22Rv1 (cell line): ENCODE results near the gene C4BPB.

Experiments
- H3K27ac ChIP-seq: fragments of 450-650 bp; 2 replicates; pipeline ENCODE4 v1.5.1; 2017
- ZFX ChIP-seq: fragments of 450-650 bp; IDR thresholded peaks from 2 replicates; pipeline ENCODE4 v1.6.1; 2017; ENCODE audit warnings: antibody characterized with exemption, borderline replicate concordance
- TF ChIP-seq, protein P1 (sequence below): fragments of 450-650 bp; IDR thresholded peaks from 2 replicates; pipeline ENCODE4 v1.5.1; 2017; ENCODE audit warnings: mild to moderate bottlenecking

The C4BPB gene

GRCh38 chr1:207049054-207049453, 39.6 kb upstream of the C4BPB start:
- H3K27ac ChIP-seq = 0 out of 2 replicates have a peak overlapping the region, but pooled peaks have one; percentile 98
- no peak for TF ChIP-seq ZFX
- TF ChIP-seq, protein P1, sequence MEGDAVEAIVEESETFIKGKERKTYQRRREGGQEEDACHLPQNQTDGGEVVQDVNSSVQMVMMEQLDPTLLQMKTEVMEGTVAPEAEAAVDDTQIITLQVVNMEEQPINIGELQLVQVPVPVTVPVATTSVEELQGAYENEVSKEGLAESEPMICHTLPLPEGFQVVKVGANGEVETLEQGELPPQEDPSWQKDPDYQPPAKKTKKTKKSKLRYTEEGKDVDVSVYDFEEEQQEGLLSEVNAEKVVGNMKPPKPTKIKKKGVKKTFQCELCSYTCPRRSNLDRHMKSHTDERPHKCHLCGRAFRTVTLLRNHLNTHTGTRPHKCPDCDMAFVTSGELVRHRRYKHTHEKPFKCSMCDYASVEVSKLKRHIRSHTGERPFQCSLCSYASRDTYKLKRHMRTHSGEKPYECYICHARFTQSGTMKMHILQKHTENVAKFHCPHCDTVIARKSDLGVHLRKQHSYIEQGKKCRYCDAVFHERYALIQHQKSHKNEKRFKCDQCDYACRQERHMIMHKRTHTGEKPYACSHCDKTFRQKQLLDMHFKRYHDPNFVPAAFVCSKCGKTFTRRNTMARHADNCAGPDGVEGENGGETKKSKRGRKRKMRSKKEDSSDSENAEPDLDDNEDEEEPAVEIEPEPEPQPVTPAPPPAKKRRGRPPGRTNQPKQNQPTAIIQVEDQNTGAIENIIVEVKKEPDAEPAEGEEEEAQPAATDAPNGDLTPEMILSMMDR = no peak

DNA sequence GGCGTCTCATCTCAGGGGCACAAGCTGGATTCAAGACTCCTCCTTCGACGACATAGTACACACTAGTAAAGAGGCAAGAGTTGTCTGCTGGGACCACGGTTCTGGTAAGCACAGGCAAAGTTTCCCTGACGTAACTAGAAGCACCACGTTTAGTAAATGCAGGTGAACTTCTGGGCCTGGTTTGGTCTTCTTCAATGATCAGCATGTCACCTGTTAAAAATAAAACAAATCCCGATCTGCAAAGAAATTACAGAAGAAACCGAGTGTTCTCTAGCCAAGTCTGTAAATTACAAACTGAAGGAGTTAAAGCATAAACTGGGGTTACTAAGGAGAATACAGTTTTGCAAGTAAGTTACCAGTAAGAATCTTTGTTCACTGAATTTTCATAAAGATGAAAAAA, 39.1 kb upstream of the C4BPB start:
- TF ChIP-seq ZFX = no peak
- TF ChIP-seq, protein P1 = no peak
- H3K27ac ChIP-seq = peak overlapping the region; percentile 98

GRCh38 chr1:207049974-207050391, 38.7 kb upstream of the C4BPB start:
- TF ChIP-seq, protein P1 = peak; percentile 97
- no peak for TF ChIP-seq ZFX

GRCh38 chr1:207050480-207051190, 38.0 kb upstream of the C4BPB start:
- TF ChIP-seq, protein P1 = no peak
- TF ChIP-seq ZFX = no peak
- peak overlapping the region; percentile 98 for H3K27ac ChIP-seq

More at GRCh38 chr1:207049974-207050391, 38.7 kb upstream of the C4BPB start:
- peak overlapping the region; percentile 98 for H3K27ac ChIP-seq

GRCh38 chr1:207051191-207051943, 37.3 kb upstream of the C4BPB start, which contains the start of gene YOD1:
Gene YOD1, minus strand, starts transcription at chr1:207051208. Its CDS starts 178 bp downstream, at chr1:207051030.
- TF ChIP-seq, protein P1 = no peak
- TF ChIP-seq ZFX = no peak
- H3K27ac ChIP-seq = peak within 1 kb of the TSS; percentile 98

DNA sequence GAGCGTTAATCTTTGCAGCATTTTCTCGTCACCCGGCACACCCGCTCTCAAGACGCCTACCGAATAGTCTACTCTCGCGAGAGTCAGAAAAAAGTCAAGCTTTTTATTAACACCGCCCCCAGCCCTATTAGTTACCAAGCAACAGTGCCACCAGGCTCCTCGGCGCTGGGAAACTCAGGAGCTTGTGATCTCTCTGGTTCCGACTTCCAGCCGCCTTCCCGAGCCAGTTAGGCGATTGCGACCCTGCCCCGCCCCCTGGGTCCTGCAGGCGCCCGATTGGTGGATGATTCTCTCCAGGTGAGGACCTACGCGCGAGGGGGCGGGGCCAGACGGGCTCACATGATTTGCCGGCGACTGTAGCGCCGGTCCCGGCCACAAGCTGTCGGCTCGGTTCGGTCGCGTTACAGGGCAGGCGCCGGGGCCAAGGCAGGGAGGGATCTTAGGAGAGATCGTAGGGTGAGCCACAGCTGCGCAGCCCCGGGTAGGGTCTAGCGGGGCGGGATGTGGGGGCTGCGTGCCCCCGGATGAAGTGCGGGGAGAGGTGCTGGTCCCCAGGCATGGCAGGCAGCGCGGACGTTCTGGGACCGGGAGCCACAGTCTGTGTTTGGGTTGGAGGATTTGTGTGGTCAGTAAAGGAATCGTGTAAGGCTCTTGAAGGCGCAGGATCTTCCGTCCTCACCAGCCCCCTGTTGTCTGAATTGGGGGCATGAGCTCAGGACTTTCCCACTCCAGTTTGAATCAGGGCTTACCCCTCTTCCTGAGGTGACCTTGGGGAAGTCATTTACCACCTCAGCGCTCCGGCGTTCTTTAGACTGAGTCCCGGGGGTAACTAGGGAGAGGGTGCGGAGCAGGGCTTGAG, 35.5 kb upstream of the C4BPB start, which contains the start of gene PFKFB2:
PFKFB2 (plus strand) TSS at position 365 of the 859 bp plus-strand sequence. CDS start 1,443 bp downstream, outside the sequence.
- TF ChIP-seq ZFX = no peak
- TF ChIP-seq, protein P1 = peak; percentile 44
- peak within 1 kb of the TSS; percentile 98 for H3K27ac ChIP-seq
